Mesodermal cell (in vitro differentiated cells): ENCODE measurements around the gene CAPRIN1.
"Not testable (repeated sequence)": the region's sequence is repeated elsewhere in the genome, so short reads cannot be mapped to it uniquely, and the experiment has no call there.

Experiments used
- H3K27ac ChIP-seq: 2 replicates; pipeline ENCODE4 v1.7.0; 2013; ENCODE audit warnings: mild to moderate bottlenecking, low read depth, low read length, moderate library complexity; ENCODE audit not compliant: severe bottlenecking
- H3K36me3 ChIP-seq: 2 replicates; pipeline ENCODE4 v1.7.1; 2013; ENCODE audit warnings: mild to moderate bottlenecking, low read length, moderate library complexity; ENCODE audit not compliant: control insufficient read depth, insufficient read depth
- H3K4me1 ChIP-seq: one replicate; pipeline ENCODE4 v1.7.1; 2013; ENCODE audit warnings: mild to moderate bottlenecking, low read length; ENCODE audit not compliant: insufficient read depth, control insufficient read depth, poor library complexity, severe bottlenecking
- H3K4me3 ChIP-seq: 2 replicates; pipeline ENCODE4 v1.7.0; 2013; ENCODE audit warnings: low read length, control low read depth, mild to moderate bottlenecking; ENCODE audit not compliant: insufficient read depth, poor library complexity, severe bottlenecking; ENCODE audit errors: extremely low read depth
- H3K9me3 ChIP-seq: 2 replicates; pipeline ENCODE4 v1.7.1; 2013; ENCODE audit warnings: mild to moderate bottlenecking, low read length, moderate library complexity; ENCODE audit not compliant: control insufficient read depth
- WGBS, 2 experiments: methylation state at CpG; one replicate each; pipeline ENCODE4 v1.1.5; 2013; ENCODE audit warnings: missing lambda C conversion rate in 2 of 2; ENCODE audit not compliant: insufficient coverage in 2 of 2; 5-methylcytosine and 5-hydroxymethylcytosine counted together

Gene CAPRIN1

DNA sequence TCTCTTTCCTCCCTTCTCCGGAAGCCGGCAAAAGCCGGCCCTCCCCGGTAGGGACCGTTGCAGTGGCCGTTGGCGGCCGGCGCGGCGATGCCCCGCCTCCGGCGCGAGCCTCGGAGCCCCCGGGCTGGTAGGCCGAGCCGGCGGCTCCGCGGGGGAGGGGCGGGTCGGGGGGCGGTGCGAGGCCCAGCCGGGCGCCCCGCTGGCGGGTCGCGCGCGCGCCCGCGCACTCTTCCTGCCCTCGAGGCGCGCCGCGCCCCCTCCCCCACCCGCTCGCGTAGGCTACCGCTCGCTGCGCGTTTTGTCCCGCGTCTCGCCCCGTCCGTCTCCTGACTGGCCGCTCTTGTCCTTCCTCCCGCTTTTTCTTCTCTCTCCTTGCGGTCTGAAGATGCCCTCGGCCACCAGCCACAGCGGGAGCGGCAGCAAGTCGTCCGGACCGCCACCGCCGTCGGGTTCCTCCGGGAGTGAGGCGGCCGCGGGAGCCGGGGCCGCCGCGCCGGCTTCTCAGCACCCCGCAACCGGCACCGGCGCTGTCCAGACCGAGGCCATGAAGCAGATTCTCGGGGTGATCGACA, 591 bp downstream of the CAPRIN1 start:
- Histone ChIP-seq H3K4me3 (peak overlapping the region; percentile 99), H3K36me3 (peaks cover 36% of the 10 kb centered on the region), H3K27ac (peak overlapping the region; percentile 100), H3K4me1 (peaks cover 5% of the 10 kb centered on the region), H3K9me3 (no peaks in the 10 kb centered on the region)
- 0 to 1% methylated on average over 48 to 69 of the region's 82 CpGs for WGBS, 2 experiments

DNA sequence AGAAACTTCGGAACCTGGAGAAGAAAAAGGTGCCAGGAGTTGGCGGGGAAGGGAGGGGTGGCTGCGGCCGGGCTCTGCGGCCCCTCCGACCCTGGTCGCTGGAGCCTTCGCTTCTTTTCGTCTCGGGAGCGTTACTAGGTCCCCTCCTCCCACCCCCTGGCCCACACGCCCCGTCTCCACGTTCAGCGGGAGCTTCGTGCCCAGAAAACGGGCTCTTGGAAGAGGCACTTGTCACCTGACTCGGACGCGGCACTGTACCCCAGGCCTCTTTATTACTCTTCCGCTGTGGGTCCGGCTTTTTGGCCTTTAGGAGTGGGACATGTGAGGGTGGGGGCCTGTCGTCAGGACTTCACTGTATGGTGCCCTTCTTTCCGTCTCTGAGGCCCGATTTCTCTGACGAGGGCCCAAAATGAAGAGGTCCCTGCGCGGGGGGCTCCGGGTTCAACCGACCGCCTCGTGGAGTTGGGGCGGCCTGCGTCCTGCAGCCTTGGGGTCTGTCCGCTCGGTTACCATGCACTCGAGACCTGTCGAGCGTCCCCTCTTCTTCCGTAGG, 1.2 kb downstream of the CAPRIN1 start:
- WGBS, 2 experiments: 0% methylated on average over 29 to 37 of the region's 40 CpGs
- Histone ChIP-seq H3K27ac (peak overlapping the region; percentile 94), H3K4me3 (peak overlapping the region; percentile 99), H3K36me3 (peaks cover 40% of the 10 kb centered on the region), H3K4me1 (peaks cover 5% of the 10 kb centered on the region), H3K9me3 (no peaks in the 10 kb centered on the region)

- H3K9me3 ChIP-seq: no peaks in the 10 kb centered on the region
- peak overlapping the region; percentile 99 for H3K4me3 ChIP-seq
- H3K27ac ChIP-seq: peak overlapping the region; percentile 94
- H3K4me1 ChIP-seq: peaks cover 5% of the 10 kb centered on the region
- 0% methylated on average over 11 to 18 of the region's 24 CpGs for WGBS, 2 experiments
- H3K36me3 ChIP-seq: peaks cover 45% of the 10 kb centered on the region
Observed at GRCh38 chr11:34053161-34053686, 1.7 kb downstream of the CAPRIN1 start.

GRCh38 chr11:34054351-34054750, 2.8 kb downstream of the CAPRIN1 start:
- H3K36me3 ChIP-seq: peaks cover 56% of the 10 kb centered on the region
- peak overlapping the region; percentile 99 for H3K4me3 ChIP-seq
- not testable (repeated sequence) for H3K27ac ChIP-seq

DNA sequence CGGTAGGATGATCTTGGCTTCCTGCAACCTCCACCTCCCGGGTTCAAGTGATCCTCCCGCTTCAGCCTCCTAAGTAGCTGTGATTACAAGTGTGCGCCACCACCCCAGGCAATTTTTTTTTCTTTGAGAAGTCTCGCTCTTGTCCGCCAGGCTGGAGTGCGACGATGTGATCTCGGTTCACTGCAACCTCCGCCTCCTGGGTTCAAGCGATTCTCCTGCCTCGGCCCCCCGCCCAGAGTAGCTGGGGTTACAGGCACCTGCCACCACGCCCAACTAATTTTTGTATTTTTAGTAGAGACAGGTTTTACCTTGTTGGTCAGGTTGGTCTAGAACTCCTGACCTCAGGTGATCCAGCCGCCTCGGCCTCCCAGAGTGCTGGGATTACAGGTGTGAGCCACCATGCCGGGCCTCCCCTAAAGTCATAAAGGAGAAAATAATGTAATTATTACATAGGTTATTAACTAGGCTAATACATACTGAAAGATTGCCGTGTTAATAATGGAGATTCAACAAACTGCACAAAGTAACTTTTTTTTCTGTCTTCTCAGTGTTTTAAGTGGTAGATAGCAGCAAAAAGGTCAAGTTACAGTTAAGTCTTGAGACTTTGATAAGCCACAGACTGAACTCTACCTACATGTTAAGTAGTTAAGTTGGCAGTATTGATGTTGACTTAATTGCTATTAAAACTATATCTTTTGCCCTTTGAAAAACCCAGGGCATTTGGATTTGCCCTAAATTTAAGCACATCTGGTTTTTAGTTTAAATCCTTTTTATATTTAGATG, 3.9 kb downstream of the CAPRIN1 start:
- no peak overlapping the region for H3K27ac ChIP-seq
- peaks cover 8% of the 10 kb centered on the region for H3K4me1 ChIP-seq
- H3K4me3 ChIP-seq: peak overlapping the region; percentile 99
- H3K36me3 ChIP-seq: peaks cover 67% of the 10 kb centered on the region
- H3K9me3 ChIP-seq: no peaks in the 10 kb centered on the region
- 92 to 94% methylated on average over 12 to 14 of the region's 18 CpGs for WGBS, 2 experiments

More at GRCh38 chr11:34054351-34054750, 2.8 kb downstream of the CAPRIN1 start:
- 89 to 97% methylated on average over 4 to 9 of the region's 11 CpGs for WGBS, 2 experiments
- not testable (repeated sequence) for H3K9me3 ChIP-seq, H3K4me1 ChIP-seq

- H3K27ac ChIP-seq: no peak overlapping the region
- no CpG with 5 or more reads among the region's 2 CpGs for WGBS, 2 experiments
- H3K36me3 ChIP-seq: peaks cover 77% of the 10 kb centered on the region
- no peak overlapping the region for H3K4me3 ChIP-seq
- no peaks in the 10 kb centered on the region for H3K9me3 ChIP-seq
- peaks cover 8% of the 10 kb centered on the region for H3K4me1 ChIP-seq
Observed at GRCh38 chr11:34056672-34057071, 5.1 kb downstream of the CAPRIN1 start.

DNA sequence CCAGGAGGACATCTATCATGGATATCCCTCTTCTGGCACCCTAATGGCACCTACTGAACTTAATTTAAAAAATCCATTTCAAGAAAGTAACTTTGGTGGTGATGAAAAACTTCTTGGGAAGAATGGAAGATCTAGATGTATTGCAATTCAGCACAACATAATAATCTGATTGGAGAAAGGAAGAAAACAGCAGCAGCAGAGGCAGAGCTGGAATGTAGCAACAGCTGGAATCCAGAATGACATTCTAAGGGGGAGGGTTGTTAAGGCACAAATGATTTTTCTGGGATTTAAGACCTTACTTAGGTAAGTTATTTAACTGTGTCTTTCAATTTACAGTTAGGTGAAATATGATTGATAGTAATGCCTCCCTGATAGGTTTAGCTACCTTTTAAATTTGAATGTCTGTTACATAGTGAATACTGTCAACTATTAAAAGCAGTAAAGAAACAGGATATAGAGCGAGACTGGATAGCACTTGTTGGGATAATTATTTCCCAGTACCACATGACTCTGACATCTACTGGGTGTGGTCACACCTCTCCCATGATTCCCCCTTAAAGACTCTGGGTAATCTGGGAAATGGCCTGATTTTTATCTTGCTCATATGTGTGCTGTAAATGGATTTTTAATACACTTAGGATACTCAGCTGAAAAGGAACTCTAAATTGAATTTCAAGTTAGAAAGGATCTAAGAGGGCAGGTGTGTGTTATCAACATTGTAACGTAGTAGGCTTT, 11.7 kb downstream of the CAPRIN1 start:
- H3K9me3 ChIP-seq: no peaks in the 10 kb centered on the region
- peaks cover 83% of the 10 kb centered on the region for H3K36me3 ChIP-seq
- 90 to 100% methylated on average over 1 of the region's 2 CpGs for WGBS, 2 experiments
- H3K27ac ChIP-seq: no peak overlapping the region
- no peak overlapping the region for H3K4me3 ChIP-seq
- peaks cover 3% of the 10 kb centered on the region for H3K4me1 ChIP-seq

- H3K27ac ChIP-seq: no peak overlapping the region
- WGBS, 2 experiments: no CpG with 5 or more reads among the region's 2 CpGs
Observed at GRCh38 chr11:34064291-34064690, 12.8 kb downstream of the CAPRIN1 start.

GRCh38 chr11:34065505-34066203, 14.1 kb downstream of the CAPRIN1 start:
- Histone ChIP-seq H3K4me3 (no peak overlapping the region), H3K27ac (peak overlapping the region; percentile 18), H3K4me1 (no peaks in the 10 kb centered on the region), H3K9me3 (no peaks in the 10 kb centered on the region), H3K36me3 (peaks cover 71% of the 10 kb centered on the region)
- WGBS, 2 experiments: 90% methylated on average over 2 of the region's 6 CpGs; no CpG with 5 or more reads in 1 of the 2 experiments

More at GRCh38 chr11:34064291-34064690, 12.8 kb downstream of the CAPRIN1 start:
- Histone ChIP-seq H3K9me3 (no peaks in the 10 kb centered on the region), H3K4me3 (no peak overlapping the region), H3K36me3 (peaks cover 76% of the 10 kb centered on the region), H3K4me1 (peaks cover 3% of the 10 kb centered on the region)

DNA sequence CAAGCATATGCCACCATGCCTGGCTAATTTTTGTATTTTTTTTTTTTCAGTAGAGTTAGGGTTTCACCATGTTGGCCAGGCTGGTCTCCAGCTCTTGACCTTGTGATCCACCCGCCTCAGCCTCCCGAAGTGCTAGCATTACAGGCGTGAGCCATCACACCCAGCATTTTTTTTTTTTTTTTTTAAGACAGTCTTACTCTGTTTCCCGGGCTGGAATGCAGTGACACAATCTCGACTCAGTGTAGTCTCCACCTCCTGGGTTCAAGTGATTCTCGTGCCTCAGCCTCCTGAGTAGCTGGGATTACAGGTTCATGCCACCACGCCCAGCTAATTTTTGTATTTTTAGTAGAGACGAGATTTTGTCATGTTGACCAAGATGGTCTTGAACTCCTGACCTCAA, 15.2 kb downstream of the CAPRIN1 start:
- 94 to 96% methylated on average over 4 to 5 of the region's 8 CpGs for WGBS, 2 experiments
- H3K36me3 ChIP-seq: peaks cover 62% of the 10 kb centered on the region
- not testable (repeated sequence) for H3K9me3 ChIP-seq

More for the DNA sequence above, 15.2 kb downstream of the CAPRIN1 start:
- not testable (repeated sequence) for H3K4me1 ChIP-seq, H3K27ac ChIP-seq, H3K4me3 ChIP-seq
